Endothelial cell of umbilical vein (primary cell): ENCODE measurements around the gene GCGR. TPM values are rescaled to one million over a fixed set of nuclear protein-coding genes. Genes with fewer than 3 reads are reported as not detected.
A peak's percentile ranks its signal among the peaks of the same experiment; 100 is the strongest.

Experiments used
- BruUV-seq: library from RNA; stranded (reverse); fragments of 400-500 nt; replicated peaks from 2 replicates; lab custom pipeline; 2021; lab: Mats Ljungman, UMichigan
- CTCF ChIA-PET: fragments of 300-600, 350-600 bp; sonication (Branson Sonifier 250); formaldehyde crosslinking; loops from one replicate; lab custom pipeline; 2021; ENCODE audit warnings: antibody characterized with exemption, inconsistent platforms; lab: Charles Lee
- POLR2A ChIA-PET: fragments of 300-600, 350-600 bp; sonication (Branson Sonifier 250); formaldehyde crosslinking; loops from one replicate; lab custom pipeline; 2021; ENCODE audit warnings: antibody characterized with exemption, inconsistent platforms; lab: Charles Lee
- DNase-seq: peaks from one replicate; pipeline ENCODE4 v3.0.0-alpha.2; 2011; ENCODE audit warnings: low read depth, low spot score
- FAIRE-seq: peaks from 2 replicates; lab custom pipeline; 2011; peaks lifted over from hg19 to GRCh38; lab: Jason Lieb, UNC
- H2AFZ ChIP-seq: 2 replicates; pipeline ENCODE4 v1.6.0; 2012; ENCODE audit warnings: low read depth, low read length, control low read depth, inconsistent platforms
- H3K27ac ChIP-seq: 2 replicates; pipeline ENCODE4 v1.5.1; 2011; ENCODE audit warnings: low read depth, mild to moderate bottlenecking, control low read depth, low read length, moderate library complexity; ENCODE audit not compliant: insufficient read depth
- H3K27me3 ChIP-seq, 2 experiments: 2 replicates each; pipeline versions ENCODE4 v1.6.0 to v1.6.1; 2011; ENCODE audit warnings: low read length in 2 of 2, mixed read lengths in 1 of 2; ENCODE audit not compliant: control insufficient read depth in 2 of 2, insufficient read depth in 2 of 2
- H3K36me3 ChIP-seq, 2 experiments: 2 replicates in 1 of 2; 3 replicates in 1 of 2; pipeline ENCODE4 v1.5.1; 2011; ENCODE audit warnings: low read length in 2 of 2, mild to moderate bottlenecking in 1 of 2, moderate library complexity in 1 of 2; ENCODE audit not compliant: control insufficient read depth in 2 of 2, insufficient read depth in 2 of 2; ENCODE audit errors: extremely low read depth in 1 of 2
- H3K4me1 ChIP-seq: 3 replicates; pipeline ENCODE4 v1.5.1; 2011; ENCODE audit warnings: mild to moderate bottlenecking, low read length; ENCODE audit not compliant: control insufficient read depth, insufficient read depth; ENCODE audit errors: extremely low read depth
- H3K4me2 ChIP-seq: 2 replicates; pipeline ENCODE4 v1.6.1; 2011; ENCODE audit warnings: low read length, control low read depth, mixed read lengths; ENCODE audit not compliant: insufficient read depth
- H3K4me3 ChIP-seq, 3 experiments: fragments of 200-600 bp in 1 of 3; sonication (generic), shearing (Covaris generic) in 1 of 3; replicated peaks in 1 of 3; 2 replicates each; pipeline ENCODE4 v1.5.1; 2011 to 2016; ENCODE audit warnings: control low read depth in 3 of 3, low read length in 3 of 3, mild to moderate bottlenecking in 2 of 3, inconsistent platforms in 1 of 3, low read depth in 1 of 3, moderate library complexity in 1 of 3; ENCODE audit not compliant: insufficient read depth in 1 of 3
- H3K79me2 ChIP-seq: 2 replicates; pipeline ENCODE4 v1.6.0; 2012; ENCODE audit warnings: low read length, inconsistent platforms; ENCODE audit not compliant: control insufficient read depth, insufficient read depth
- H3K9ac ChIP-seq: replicated peaks from 2 replicates; pipeline ENCODE3; 2011; ENCODE audit warnings: low read length, control low read depth; ENCODE audit not compliant: insufficient read depth; ENCODE audit errors: extremely low read depth
- H3K9me1 ChIP-seq: replicated peaks from 3 replicates; pipeline ENCODE4 v1.6.0; 2011; ENCODE audit warnings: mild to moderate bottlenecking, low read length; ENCODE audit not compliant: control insufficient read depth, insufficient read depth; ENCODE audit errors: extremely low read depth
- H3K9me3 ChIP-seq: replicated peaks from 2 replicates; pipeline ENCODE4 v1.5.1; 2012; ENCODE audit warnings: low read length, inconsistent platforms; ENCODE audit not compliant: control insufficient read depth, insufficient read depth
- H4K20me1 ChIP-seq: replicated peaks from 2 replicates; pipeline ENCODE3; 2011; ENCODE audit warnings: mild to moderate bottlenecking, low read length; ENCODE audit not compliant: control insufficient read depth, insufficient read depth; ENCODE audit errors: extremely low read depth
- EZH2 ChIP-seq: IDR thresholded peaks from 2 replicates; pipeline ENCODE4 v1.6.1; 2012; ENCODE audit warnings: borderline replicate concordance, low read depth, mild to moderate bottlenecking, moderate library complexity, low read length, inconsistent platforms; ENCODE audit not compliant: severe bottlenecking
- FOS ChIP-seq: IDR thresholded peaks from 2 replicates; pipeline ENCODE4 v1.6.1; 2011; ENCODE audit warnings: mild to moderate bottlenecking, low read length, moderate library complexity, borderline replicate concordance; ENCODE audit not compliant: insufficient read depth
- GATA2 ChIP-seq: IDR thresholded peaks from 2 replicates; pipeline ENCODE4 v1.7.0; 2011; ENCODE audit warnings: low read depth, mild to moderate bottlenecking, moderate library complexity, mixed read lengths, low read length; ENCODE audit not compliant: insufficient read length, insufficient read depth
- JUN ChIP-seq: IDR thresholded peaks from 2 replicates; pipeline ENCODE4 v1.6.1; 2011; ENCODE audit warnings: borderline replicate concordance, low read depth; ENCODE audit not compliant: insufficient read length, insufficient read depth
- MAX ChIP-seq: IDR thresholded peaks from 2 replicates; pipeline ENCODE4 v1.6.1; 2011; ENCODE audit not compliant: insufficient read depth, insufficient read length
- MYC ChIP-seq: IDR thresholded peaks from one replicate; pipeline ENCODE4 v1.6.1; 2011; ENCODE audit warnings: mild to moderate bottlenecking, low read depth, low read length
- POLR2A ChIP-seq: IDR thresholded peaks from 2 replicates; pipeline ENCODE4 v1.6.1; 2012; ENCODE audit warnings: low read depth, mild to moderate bottlenecking, control low read depth, low read length
- POLR2AphosphoS5 ChIP-seq: IDR thresholded peaks from 2 replicates; pipeline ENCODE4 v1.6.1; 2012; ENCODE audit warnings: low read depth, mild to moderate bottlenecking, control low read depth, low read length, moderate library complexity; ENCODE audit not compliant: insufficient read depth
- dilution Hi-C: fragments of 300-500 bp; cut with MboI; formaldehyde crosslinking; loops from one replicate; pipeline ENCODE4 v1.15.0; 2019; ENCODE audit warnings: low sequenced_read_pairs; ENCODE audit not compliant: extremely low pct_ligation_motif_present
- intact Hi-C: fragments of 100-400 bp; cut with micrococcal nuclease; formaldehyde crosslinking; loops from one replicate; pipeline ENCODE4 v1.10.0; 2022
- polyA plus RNA-seq, 4 experiments: library from polyadenylated mRNA; depleted of rRNA in 3 of 4; stranded (reverse) in 3 of 4; unstranded in 1 of 4; fragments of >200 nt; gene quantifications; 2 replicates each; pipeline versions ENCODE4 v1.2.1 to v1.2.3, GENCODE V29; 2011 to 2012; ENCODE audit warnings: missing spikeins in 1 of 4
- total RNA-seq: library from RNA; stranded (reverse); gene quantifications from 2 replicates; pipeline ENCODE4 v1.2.3, GENCODE V29; 2021
- TF ChIP-seq, protein P1 (sequence below), 2 donors: IDR thresholded peaks; 1 replicate in 1 of 2; 2 replicates in 1 of 2; pipeline ENCODE4 v1.5.1; 2011; ENCODE audit warnings: low read length in 2 of 2, mild to moderate bottlenecking in 2 of 2, moderate library complexity in 2 of 2, control low read depth in 1 of 2, inconsistent platforms in 1 of 2, low read depth in 1 of 2; ENCODE audit not compliant: insufficient read depth in 1 of 2; ENCODE audit errors: extremely low read depth in 1 of 2

Gene GCGR
- total and polyA plus RNA-seq, 2 donors (not counting 3 experiments of a cell fraction or from before 2014, with no cell fraction given): not detected

DNA sequence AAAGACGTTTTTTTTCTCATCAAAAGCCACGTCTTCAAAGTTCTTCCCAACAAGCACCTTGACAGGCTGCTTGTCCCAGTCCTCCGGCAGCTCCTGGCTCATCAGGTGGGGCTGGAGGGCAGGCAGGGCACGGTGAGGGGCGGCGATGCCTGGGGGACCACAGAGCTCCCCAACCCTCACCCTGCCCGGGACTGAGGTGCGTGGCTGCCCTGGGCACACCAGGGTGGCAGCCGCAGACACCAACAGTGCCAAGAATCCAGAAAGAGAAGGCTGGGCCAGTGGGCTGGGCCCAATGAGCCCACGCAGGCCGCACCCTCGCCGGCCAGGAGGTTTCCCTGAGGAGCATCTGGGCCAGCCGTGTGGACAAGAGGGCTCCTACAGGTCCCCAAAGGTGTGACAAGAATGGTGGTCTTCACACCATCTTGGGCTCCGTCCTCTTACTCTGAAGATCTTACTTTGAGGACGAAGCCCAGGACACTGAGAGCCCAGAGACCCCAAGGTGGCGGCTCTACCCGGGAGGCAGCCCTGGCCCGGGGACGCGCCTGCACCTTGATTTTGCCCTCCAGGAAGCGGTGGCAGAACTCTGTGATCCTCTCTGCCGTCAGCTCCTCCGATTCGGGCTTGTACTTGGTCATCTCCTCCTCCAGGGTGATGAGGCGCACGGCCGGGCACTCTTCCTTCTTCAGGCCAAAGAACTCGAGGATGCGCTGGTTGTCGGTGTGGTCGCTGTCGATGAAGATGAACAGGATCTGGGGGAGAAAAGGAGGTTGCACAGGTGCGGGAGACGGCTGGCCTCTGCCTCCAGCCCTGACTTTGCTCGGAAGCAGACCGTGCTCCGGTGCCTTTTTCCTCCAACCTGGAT is 42.2 kb downstream of the GCGR start:
- ChIA-PET POLR2A (no interaction called here), CTCF (interaction anchor here (1.3 kb wide), 1 partner anchor 24 kb away, joined by 3 read pairs; no protein-coding TSS in a partner anchor)
- dilution Hi-C loops: no loop called here

More for the DNA sequence above, 42.2 kb downstream of the GCGR start:
- no peaks in the 10 kb centered on the region for H3K9me1 ChIP-seq
- no peaks in the 10 kb centered on the region for H3K79me2 ChIP-seq
- H3K27ac ChIP-seq: no peak overlapping the region
- no peak overlapping the region for H3K4me3 ChIP-seq
- no peaks in the 10 kb centered on the region for H4K20me1 ChIP-seq
- intact Hi-C loops: no loop called here
- FAIRE-seq (no peak), DNase-seq (no peak)
- no peaks in the 10 kb centered on the region for H3K4me1 ChIP-seq
- no peaks in the 10 kb centered on the region for H3K9me3 ChIP-seq
- H3K27me3 ChIP-seq: no peaks in the 10 kb centered on the region
- H2AFZ ChIP-seq: no peak overlapping the region
- no peak overlapping the region for H3K9ac ChIP-seq
- BruUV-seq: TSS peak; percentile 12
- H3K4me2 ChIP-seq: no peak overlapping the region
- TF ChIP-seq EZH2 (no peak), JUN (no peak), POLR2A (no peak), POLR2AphosphoS5 (no peak), GATA2 (no peak), MAX (no peak), MYC (no peak), FOS (no peak)
- TF ChIP-seq, protein P1, sequence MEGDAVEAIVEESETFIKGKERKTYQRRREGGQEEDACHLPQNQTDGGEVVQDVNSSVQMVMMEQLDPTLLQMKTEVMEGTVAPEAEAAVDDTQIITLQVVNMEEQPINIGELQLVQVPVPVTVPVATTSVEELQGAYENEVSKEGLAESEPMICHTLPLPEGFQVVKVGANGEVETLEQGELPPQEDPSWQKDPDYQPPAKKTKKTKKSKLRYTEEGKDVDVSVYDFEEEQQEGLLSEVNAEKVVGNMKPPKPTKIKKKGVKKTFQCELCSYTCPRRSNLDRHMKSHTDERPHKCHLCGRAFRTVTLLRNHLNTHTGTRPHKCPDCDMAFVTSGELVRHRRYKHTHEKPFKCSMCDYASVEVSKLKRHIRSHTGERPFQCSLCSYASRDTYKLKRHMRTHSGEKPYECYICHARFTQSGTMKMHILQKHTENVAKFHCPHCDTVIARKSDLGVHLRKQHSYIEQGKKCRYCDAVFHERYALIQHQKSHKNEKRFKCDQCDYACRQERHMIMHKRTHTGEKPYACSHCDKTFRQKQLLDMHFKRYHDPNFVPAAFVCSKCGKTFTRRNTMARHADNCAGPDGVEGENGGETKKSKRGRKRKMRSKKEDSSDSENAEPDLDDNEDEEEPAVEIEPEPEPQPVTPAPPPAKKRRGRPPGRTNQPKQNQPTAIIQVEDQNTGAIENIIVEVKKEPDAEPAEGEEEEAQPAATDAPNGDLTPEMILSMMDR (IDR thresholded peaks at IDR 0.05; ENCODE audit: extremely low read depth in 1 of 2, insufficient read depth in 1 of 2, low read depth in 1 of 2, low read length in 2 of 2): no peak
- peaks cover 24 to 53% of the 10 kb centered on the region in 2 experiments for H3K36me3 ChIP-seq
